Inferior parietal cortex (tissue), 1 donor: Measurements from ENCODE around the gene FHDC1.
A peak's percentile ranks its signal among the peaks of the same experiment; 100 is the strongest.

Source experiments
- DNase-seq: peaks from one replicate; pipeline ENCODE4 v3.0.0-alpha.2; 2016; ENCODE audit errors: extremely low spot score

Gene FHDC1

GRCh38 chr4:152935143-152935542 is 980 bp upstream of the FHDC1 start:
- no peak for DNase-seq

- no peak for DNase-seq
Observed at GRCh38 chr4:152936446-152937335, 568 bp downstream of the FHDC1 start.

DNA sequence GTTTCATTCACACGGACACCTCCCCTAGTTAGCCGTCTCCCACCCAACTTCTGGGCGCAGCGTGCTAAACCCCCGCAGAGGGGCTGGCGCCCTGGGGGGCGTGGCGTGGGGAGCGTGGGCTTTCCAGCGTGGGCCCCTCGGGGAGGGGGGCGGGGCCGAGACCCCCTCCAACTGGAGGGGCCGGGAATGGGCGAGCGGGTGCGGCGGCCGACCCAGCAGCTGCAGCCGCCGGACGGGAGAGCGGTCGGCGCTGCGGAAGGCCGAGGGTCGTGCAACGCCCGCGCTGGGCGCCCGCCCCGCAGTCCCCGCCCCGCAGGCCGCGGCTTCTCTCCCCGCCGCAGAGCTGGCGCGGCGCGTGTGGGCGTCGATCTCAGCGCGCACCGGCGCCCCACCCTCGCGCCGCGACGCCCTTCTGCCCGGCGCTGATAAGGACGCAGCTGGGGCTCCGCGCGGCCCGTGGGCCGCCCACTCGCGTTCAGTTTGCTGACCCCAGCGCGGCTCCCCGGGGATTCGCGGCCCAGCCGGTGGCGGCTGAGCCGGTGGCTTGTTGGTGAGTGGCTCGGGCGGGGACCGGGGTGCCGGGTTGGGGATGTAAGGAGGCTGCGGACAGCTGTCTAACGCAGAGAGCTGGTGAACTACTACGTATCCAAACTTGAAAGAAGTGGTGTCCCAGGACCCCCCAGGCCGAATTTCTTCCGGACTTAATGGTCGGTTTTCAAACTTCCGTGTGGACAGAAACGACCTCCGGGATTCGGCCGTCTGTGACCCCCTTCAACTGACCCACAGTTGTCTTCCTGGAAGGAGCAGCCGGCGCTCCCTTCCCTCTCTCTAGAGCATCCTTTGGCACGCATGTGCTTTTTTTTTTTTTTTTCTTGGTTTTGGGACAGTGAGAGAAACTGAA is 1.5 kb downstream of the FHDC1 start:
- peak; percentile 27 for DNase-seq

- DNase-seq = no peak
Observed at GRCh38 chr4:152938237-152938947, 2.3 kb downstream of the FHDC1 start.

DNA sequence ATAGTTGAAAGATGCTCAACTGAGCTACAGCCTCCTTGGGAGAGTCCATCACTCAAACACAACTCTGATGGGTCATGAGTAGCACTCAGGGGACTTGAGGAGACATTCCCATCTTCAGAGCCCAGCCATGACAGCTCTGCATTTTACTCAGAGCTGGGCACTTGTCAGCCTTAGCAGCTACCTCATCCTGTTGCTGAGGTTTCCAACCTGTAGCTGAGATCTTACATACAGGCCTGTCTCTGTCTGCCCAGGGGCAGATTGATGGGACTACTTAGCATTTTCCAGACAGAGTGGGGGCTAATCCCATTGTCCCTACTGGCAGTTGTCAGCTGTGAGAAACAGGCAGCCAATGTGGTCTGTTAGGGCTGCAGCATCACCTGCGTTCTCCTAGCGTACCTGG is 3.5 kb downstream of the FHDC1 start:
- no peak for DNase-seq

- no peak for DNase-seq
Observed at GRCh38 chr4:152940461-152940860, 4.3 kb downstream of the FHDC1 start.

DNA sequence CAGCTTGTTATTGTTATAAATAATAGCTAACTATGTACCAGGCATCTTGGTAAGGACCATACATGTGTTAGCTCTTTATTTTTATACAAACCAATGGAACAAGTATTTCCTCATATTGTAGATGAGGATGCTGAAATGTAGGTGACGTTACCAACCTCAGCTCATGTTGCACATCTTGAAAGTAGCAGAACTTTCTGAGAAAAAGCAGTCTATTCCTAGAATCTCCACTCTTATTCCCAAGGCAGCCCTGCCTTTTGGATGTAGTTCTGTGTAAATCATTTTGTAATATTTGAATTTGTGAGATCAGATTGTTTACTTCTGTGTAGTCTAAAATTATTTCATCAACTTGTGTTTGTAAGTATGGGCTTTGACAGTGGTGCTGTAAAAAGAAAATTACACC is 5.3 kb downstream of the FHDC1 start:
- no peak for DNase-seq

- DNase-seq = no peak
Observed at GRCh38 chr4:152942346-152942745, 6.2 kb downstream of the FHDC1 start.

GRCh38 chr4:152943672-152944071 is 7.5 kb downstream of the FHDC1 start:
- DNase-seq = no peak

- DNase-seq = no peak
Observed at GRCh38 chr4:152944666-152945320, 8.7 kb downstream of the FHDC1 start.

DNA sequence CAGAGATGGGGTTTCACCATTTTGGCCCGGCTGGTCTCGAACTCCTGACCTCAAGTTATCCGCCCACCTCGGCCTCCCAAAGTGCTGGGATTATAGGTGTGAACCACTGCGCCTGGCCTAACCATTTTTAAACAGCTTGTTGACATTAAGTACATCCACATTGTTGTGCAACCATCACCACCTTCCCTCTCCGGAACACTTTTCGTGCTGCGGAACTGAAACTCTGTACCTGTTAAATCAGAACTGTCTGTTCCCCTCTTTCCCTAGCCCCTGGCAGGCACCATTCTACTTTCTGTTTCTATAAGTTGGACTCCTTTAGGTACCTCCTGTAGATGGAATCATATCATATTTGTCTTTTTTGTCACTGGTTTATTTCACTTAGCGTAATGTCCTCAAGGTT is 9.5 kb downstream of the FHDC1 start:
- no peak for DNase-seq

DNA sequence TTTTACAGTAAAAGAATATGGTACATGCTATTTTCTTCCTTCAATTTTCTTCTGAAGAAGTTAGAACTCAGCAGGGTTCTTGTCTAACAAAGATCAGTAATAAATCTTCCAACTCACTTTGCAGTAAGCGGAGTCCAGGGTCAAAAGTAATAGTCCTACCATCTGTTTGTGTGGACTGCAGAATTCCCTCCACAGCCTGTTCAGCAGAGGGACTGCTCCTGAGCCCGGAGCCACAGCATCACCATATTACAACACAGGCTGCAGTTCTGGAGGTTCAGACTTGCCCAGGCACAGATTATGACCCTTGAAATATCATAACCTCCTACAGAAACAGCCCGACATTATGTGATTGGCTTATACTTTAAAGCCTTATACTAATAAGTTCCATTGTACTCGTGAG is 10.3 kb downstream of the FHDC1 start:
- no peak for DNase-seq

DNA sequence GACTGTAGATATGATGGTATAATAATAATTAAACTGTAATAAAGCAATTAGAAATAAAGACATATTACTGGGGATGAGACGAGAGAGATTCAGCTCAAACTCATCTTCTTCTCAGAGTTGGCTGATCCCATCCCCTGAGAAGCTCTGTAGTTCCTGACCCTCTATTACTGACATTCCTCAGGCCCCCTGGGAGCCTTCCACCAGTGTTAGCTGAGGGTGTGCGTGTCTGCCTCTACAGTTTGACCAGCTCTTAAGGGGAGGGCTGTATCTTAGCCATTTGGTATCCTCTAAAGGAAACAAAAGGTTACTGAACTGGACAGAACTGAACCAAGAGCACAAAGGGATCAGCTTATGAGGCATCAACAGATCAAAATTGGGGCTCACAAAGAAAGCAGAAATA is 11.2 kb downstream of the FHDC1 start:
- DNase-seq = no peak

DNA sequence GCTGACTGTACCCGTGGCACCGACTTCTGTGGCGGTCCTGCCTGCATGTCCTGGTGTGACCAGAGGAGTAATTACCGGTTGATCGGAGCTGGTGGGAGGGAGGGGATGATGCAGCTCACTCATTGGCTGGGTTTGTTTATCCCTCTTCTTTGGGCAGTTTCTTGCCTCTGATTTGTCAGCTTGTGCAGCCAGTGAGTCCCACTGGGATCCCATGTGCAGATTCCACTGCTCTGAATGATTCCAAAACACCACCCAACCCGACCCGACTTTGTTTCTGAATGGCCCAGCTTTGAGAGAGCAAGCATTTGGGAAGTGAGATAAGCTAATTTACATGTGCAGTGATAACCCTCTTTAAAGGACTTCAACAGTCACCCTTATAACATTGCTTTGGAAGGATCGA is 13.8 kb downstream of the FHDC1 start:
- DNase-seq = no peak

- DNase-seq = no peak
Observed at GRCh38 chr4:152950402-152951274, 14.5 kb downstream of the FHDC1 start.

DNA sequence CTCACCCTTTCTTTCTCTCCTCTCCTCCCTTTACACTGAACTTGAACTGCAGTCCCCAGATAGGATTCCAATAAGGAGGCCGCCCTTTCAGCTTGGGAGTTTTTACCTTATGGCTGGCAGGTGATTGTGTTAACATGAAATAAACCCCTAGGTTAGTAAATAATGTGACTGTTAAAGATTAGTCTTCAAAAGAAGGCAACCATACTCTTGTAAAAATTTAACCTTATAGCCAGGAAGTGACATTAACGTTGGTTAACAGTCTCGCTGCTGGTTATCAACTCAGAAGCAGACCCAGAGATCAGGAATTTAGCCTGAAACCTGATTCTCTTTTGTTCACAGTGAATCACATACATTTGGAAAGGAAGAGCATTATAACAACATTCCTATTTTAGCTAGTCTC is 15.2 kb downstream of the FHDC1 start:
- DNase-seq = no peak

GRCh38 chr4:152953514-152953913 is 17.4 kb downstream of the FHDC1 start:
- DNase-seq = no peak

DNA sequence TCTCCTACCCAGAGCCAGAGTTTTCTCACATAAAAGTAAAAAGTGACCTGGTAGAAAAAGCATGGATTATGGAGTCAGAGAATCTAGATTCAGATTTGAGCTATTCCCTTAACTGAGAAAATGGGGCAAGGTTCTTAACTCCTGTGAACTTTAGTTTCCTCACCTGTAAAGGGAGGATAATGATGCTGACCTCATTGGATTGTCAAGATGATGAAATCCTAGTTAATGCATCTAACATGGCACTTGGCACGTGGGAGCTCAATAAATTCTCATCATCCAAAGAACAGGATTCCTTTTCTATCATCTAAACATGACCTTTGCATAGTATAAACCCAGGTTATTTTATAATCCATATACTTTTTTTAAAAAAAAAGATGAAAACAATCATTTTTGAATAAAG is 18.6 kb downstream of the FHDC1 start:
- no peak for DNase-seq

- no peak for DNase-seq
Observed at GRCh38 chr4:152956147-152956546, 20.0 kb downstream of the FHDC1 start.

DNA sequence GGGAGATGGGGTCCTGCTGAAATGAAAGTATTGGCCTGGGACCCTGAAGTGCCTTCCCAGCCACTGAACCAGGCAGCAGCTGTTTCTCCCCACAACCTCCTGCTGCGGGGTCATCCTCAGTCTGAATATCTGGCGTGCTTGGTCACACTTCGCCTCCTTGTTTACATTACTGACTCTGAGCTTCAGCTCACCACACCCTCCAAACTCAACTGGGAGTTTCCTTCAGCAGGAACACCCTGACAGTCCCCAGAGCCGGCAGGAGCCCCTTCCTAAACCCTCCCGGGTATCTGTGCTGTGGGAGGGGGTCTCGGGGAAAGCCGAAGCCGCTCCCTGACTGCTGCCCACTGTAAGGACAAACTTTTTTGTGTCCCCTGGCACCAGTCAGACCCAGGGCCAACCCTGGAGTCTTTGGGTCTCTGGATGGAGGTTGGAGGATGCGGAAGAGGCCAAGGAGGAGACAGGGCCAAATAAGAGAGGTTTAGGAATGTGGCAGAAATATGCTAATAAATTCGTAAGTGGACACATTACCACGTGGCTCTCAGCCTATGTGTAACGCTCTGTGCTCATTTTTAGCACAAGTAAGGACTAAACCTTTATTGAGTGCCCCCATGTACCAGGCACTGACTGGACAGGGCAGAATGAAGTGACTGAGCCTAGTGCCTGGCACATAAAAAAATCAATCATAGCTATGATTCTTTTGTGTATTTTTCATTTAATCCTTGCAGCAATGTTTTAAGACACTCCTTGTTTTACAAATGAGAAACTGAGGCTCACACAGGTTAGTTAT is 20.7 kb downstream of the FHDC1 start:
- no peak for DNase-seq
